Measurements from ENCODE around the gene ABCF1. TPM values are rescaled to one million over a fixed set of nuclear protein-coding genes. Genes with fewer than 3 reads are reported as not detected.

The ABCF1 gene
- polyA plus RNA-seq, 1 donor from 2014 or later, result 19.5 TPM

- Histone ChIP-seq H3K9me2 (ENCODE audit: insufficient read depth, low read length) (no peaks in the 10 kb centered on the region), H3K36me3 (ENCODE audit: insufficient read depth, low read length) (peaks cover 9% of the 10 kb centered on the region), H3K27me3 (ENCODE audit: insufficient read depth, low read depth, low read length) (no peaks in the 10 kb centered on the region), H3K9ac (ENCODE audit: low read length) (peak overlapping the region; percentile 99), H2AFZ (ENCODE audit: low read depth, low read length) (no peak overlapping the region), H3K79me2 (replicated peaks; ENCODE audit: insufficient read depth, low read length) (peaks cover 63% of the 10 kb centered on the region), H3K27ac (ENCODE audit: low read length) (peak overlapping the region; percentile 100), H3K4me2 (ENCODE audit: low read length) (peak overlapping the region; percentile 78), H4K20me1 (ENCODE audit: insufficient read depth) (no peaks in the 10 kb centered on the region), H3F3A (ENCODE audit: insufficient read depth, low read length, poor library complexity, severe bottlenecking) (peaks cover 8% of the 10 kb centered on the region), H3K9me3 (ENCODE audit: low read length) (no peaks in the 10 kb centered on the region), H3K4me3 (ENCODE audit: low read length) (peak overlapping the region; percentile 83)
- peak; percentile 44 for TF ChIP-seq MXI1 (conservative IDR thresholded peaks at IDR 0.05; ENCODE audit: poor library complexity, severe bottlenecking)
- peak; percentile 93 for TF ChIP-seq TAF1 (IDR thresholded peaks at IDR 0.05; ENCODE audit: low read depth)
- peak; percentile 82 for TF ChIP-seq REST (IDR thresholded peaks at IDR 0.05; ENCODE audit: borderline replicate concordance)
- TF ChIP-seq RAD21 (conservative IDR thresholded peaks at IDR 0.05), result no peak
- peak; percentile 87 for TF ChIP-seq POLR2AphosphoS5 (IDR thresholded peaks at IDR 0.05)
Measured at GRCh38 chr6:30614843-30615218, 43.6 kb downstream of the ABCF1 start.

GRCh38 chr6:30615219-30615957 is 44.1 kb downstream of the ABCF1 start:
- H3K4me3 ChIP-seq (ENCODE audit: low read length), result peak overlapping the region; percentile 83
- no peaks in the 10 kb centered on the region for H3K27me3 ChIP-seq (ENCODE audit: insufficient read depth, low read depth, low read length)
- no peaks in the 10 kb centered on the region for H3K9me3 ChIP-seq (ENCODE audit: low read length)
- peaks cover 58% of the 10 kb centered on the region for H3K79me2 ChIP-seq (replicated peaks; ENCODE audit: insufficient read depth, low read length)
- H3K4me2 ChIP-seq (ENCODE audit: low read length), result peak overlapping the region; percentile 81
- no peaks in the 10 kb centered on the region for H3K9me2 ChIP-seq (ENCODE audit: insufficient read depth, low read length)
- H2AFZ ChIP-seq (ENCODE audit: low read depth, low read length), result no peak overlapping the region
- H3K9ac ChIP-seq (ENCODE audit: low read length), result peak overlapping the region; percentile 99
- H3F3A ChIP-seq (ENCODE audit: insufficient read depth, low read length, poor library complexity, severe bottlenecking), result peaks cover 8% of the 10 kb centered on the region
- H4K20me1 ChIP-seq (ENCODE audit: insufficient read depth), result no peaks in the 10 kb centered on the region
- peak overlapping the region; percentile 100 for H3K27ac ChIP-seq (ENCODE audit: low read length)
- peaks cover 9% of the 10 kb centered on the region for H3K36me3 ChIP-seq (ENCODE audit: insufficient read depth, low read length)
- peak; percentile 40 for TF ChIP-seq REST (IDR thresholded peaks at IDR 0.05; ENCODE audit: borderline replicate concordance)
- no peak for TF ChIP-seq SMC3 (conservative IDR thresholded peaks at IDR 0.05; ENCODE audit: poor library complexity)
- peak; percentile 50 for TF ChIP-seq TAF1 (IDR thresholded peaks at IDR 0.05; ENCODE audit: low read depth)
- no peak for TF ChIP-seq RAD21 (conservative IDR thresholded peaks at IDR 0.05)

Data from neural cell (in vitro differentiated cells).